ENCODE results near the gene SH3PXD2A.

The SH3PXD2A gene

DNA sequence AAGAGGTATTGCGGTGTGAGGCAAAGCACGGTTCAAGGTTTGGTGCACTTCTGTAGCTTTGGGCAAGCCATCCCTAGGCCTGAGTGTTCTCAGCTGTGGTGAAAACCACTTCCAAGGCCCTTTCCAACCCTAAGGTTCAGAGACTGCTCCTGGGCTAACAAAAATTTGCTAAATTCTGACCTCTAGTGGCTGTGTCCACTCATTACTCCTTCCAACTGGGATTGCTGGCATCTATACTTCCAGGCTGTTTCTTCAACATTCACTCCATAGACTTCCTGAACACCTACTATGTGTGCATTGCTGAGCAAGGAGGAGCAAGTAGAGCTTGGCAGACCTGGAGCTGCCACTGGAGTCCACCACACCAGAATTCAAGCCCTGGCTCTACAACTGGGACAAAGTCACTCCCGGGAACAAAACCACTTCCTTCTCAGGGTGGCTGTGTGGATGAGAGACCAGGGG, 29.3 kb upstream of the SH3PXD2A start (continued):
- TF ChIP-seq ZNF768 (tag by site-specific recombination; IDR thresholded peaks at IDR 0.05): 0 out of 2 replicates have a peak, but pooled peaks have one; percentile 27
- TF ChIP-seq SALL2 (tag by site-specific recombination; IDR thresholded peaks at IDR 0.05; ENCODE audit: borderline replicate concordance): no peak
- TF ChIP-seq ZNF114 (tag by site-specific recombination; IDR thresholded peaks at IDR 0.05): no peak
- TF ChIP-seq ZNF843 (tag by site-specific recombination; IDR thresholded peaks at IDR 0.05): no peak
- TF ChIP-seq ZNF121 (tag by site-specific recombination; IDR thresholded peaks at IDR 0.05): no peak
- no peak for TF ChIP-seq BCL6B (tag by site-specific recombination; IDR thresholded peaks at IDR 0.05)
- TF ChIP-seq CTCF (tag by site-specific recombination; IDR thresholded peaks at IDR 0.05): peak; percentile 52
- TF ChIP-seq, protein P1, sequence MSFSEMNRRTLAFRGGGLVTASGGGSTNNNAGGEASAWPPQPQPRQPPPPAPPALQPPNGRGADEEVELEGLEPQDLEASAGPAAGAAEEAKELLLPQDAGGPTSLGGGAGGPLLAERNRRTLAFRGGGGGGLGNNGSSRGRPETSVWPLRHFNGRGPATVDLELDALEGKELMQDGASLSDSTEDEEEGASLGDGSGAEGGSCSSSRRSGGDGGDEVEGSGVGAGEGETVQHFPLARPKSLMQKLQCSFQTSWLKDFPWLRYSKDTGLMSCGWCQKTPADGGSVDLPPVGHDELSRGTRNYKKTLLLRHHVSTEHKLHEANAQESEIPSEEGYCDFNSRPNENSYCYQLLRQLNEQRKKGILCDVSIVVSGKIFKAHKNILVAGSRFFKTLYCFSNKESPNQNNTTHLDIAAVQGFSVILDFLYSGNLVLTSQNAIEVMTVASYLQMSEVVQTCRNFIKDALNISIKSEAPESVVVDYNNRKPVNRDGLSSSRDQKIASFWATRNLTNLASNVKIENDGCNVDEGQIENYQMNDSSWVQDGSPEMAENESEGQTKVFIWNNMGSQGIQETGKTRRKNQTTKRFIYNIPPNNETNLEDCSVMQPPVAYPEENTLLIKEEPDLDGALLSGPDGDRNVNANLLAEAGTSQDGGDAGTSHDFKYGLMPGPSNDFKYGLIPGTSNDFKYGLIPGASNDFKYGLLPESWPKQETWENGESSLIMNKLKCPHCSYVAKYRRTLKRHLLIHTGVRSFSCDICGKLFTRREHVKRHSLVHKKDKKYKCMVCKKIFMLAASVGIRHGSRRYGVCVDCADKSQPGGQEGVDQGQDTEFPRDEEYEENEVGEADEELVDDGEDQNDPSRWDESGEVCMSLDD (tag by site-specific recombination; IDR thresholded peaks at IDR 0.05): no peak
- TF ChIP-seq ZNF654 (tag by site-specific recombination; IDR thresholded peaks at IDR 0.05; ENCODE audit: low read depth): peak; percentile 93
- TF ChIP-seq GLIS1 (tag by site-specific recombination; IDR thresholded peaks at IDR 0.05): no peak
- TF ChIP-seq ZNF221 (tag by site-specific recombination; IDR thresholded peaks at IDR 0.05; ENCODE audit: borderline replicate concordance): no peak

DNA sequence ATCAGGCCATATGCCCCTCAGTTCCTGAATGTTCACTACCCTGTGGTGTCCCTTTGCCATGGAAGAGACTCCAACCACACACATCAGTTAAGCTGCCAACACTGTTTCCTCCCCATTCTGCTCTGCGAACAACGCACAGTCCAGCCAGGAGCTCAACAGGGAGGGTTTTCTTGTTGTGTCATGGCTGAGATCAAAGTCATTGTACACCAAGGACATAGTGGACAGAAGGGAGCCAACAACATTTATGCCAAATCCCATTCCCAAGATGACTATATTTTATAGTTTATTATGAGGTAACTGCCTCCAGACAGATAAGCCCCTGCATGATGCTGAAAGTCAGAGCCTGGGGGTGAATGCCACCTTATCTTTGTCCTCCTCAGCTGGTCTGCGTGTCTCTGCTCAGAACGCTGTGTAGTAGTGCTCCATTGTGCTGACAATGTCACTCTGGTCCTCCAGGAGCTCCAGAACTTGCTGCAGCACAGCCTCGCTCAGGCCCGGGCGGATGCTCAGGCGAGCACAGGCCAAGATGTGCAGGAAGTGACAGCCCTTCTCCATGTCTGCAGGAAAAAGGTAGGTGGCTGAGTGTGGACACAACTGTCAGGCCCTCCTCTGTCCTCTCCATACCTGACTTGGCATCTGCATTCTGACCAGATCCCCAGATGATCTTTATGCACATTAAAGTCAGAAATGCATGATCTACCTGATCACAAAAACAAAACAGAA, 27.1 kb upstream of the SH3PXD2A start:
- ChIA-PET POLR2A (no interaction called here), CTCF (interaction anchor here (0.6 to 3.5 kb wide), 3 partner anchors 29 to 196 kb away, joined by 5 to 21 read pairs (median 6); no protein-coding TSS in a partner anchor)
- Histone ChIP-seq H3K4me1 (ENCODE audit: control insufficient read depth, insufficient read depth, low read length) (no peaks in the 10 kb centered on the region), H3K27ac (ENCODE audit: extremely low read depth, low read depth, low read length) (no peak overlapping the region), H3K36me3 (ENCODE audit: control insufficient read depth in 2 of 2, insufficient read depth in 1 of 2, low read length in 2 of 2) (peaks cover 0 to 34% of the 10 kb centered on the region in 2 experiments; a peak in 1 of 3 replicates), H3K9me3 (ENCODE audit: control insufficient read depth, insufficient read depth, low read depth, low read length) (no peaks in the 10 kb centered on the region), H3K4me3 (ENCODE audit: low read depth, low read length) (no peak overlapping the region)
- TF ChIP-seq ZNF223 (tag by site-specific recombination; IDR thresholded peaks at IDR 0.05): no peak
- no peak for TF ChIP-seq ZBTB11 (tag by site-specific recombination; conservative IDR thresholded peaks at IDR 0.05; ENCODE audit: low read depth)
- no peak for TF ChIP-seq ZNF776 (tag by site-specific recombination; IDR thresholded peaks at IDR 0.05; ENCODE audit: borderline replicate concordance)
- no peak for TF ChIP-seq REST (tag by site-specific recombination; IDR thresholded peaks at IDR 0.05)
